ENCODE data around the gene OR14A2. TPM values are rescaled to one million over a fixed set of nuclear protein-coding genes. Genes with fewer than 3 reads are reported as not detected.

The OR14A2 gene
- total and polyA plus RNA-seq, 8 donors: not detected

DNA sequence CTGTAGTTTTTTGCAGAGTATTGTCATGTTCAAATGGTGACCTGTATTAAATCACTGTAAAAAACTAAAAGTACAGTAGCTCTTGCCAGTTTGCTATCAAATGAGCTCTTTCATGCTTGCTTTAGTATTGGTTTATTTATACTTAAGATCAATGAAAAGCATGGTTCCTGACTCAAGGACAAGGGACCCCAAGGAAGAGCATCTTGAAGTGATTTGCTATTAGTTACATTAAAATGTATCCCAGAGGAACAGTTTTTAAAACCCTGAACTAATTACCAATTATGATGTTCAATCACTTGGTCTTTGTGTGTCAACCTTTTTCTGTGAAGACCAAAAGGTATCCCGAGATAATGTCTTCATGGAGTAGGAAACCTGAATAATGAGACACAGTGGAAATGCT, 68.3 kb downstream of the OR14A2 start, which contains the start of gene OR13G1:
TSS of gene OR13G1 (minus strand) at position 101 of the 400 bp plus-strand sequence. CDS start 6,698 bp downstream, outside the sequence.
- no peak within 1 kb of the TSS for H3K4me3 ChIP-seq
- WGBS, 5 donors: 68 to 87% (median 79%) methylated on average over 1 of the region's 1 CpG
- H3K36me3 ChIP-seq: no peaks in the 10 kb centered on the region
- H3K27ac ChIP-seq: no peak within 1 kb of the TSS
- TF ChIP-seq EP300 (IDR thresholded peaks at IDR 0.05): no peak
- TF ChIP-seq, protein P1, sequence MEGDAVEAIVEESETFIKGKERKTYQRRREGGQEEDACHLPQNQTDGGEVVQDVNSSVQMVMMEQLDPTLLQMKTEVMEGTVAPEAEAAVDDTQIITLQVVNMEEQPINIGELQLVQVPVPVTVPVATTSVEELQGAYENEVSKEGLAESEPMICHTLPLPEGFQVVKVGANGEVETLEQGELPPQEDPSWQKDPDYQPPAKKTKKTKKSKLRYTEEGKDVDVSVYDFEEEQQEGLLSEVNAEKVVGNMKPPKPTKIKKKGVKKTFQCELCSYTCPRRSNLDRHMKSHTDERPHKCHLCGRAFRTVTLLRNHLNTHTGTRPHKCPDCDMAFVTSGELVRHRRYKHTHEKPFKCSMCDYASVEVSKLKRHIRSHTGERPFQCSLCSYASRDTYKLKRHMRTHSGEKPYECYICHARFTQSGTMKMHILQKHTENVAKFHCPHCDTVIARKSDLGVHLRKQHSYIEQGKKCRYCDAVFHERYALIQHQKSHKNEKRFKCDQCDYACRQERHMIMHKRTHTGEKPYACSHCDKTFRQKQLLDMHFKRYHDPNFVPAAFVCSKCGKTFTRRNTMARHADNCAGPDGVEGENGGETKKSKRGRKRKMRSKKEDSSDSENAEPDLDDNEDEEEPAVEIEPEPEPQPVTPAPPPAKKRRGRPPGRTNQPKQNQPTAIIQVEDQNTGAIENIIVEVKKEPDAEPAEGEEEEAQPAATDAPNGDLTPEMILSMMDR (IDR thresholded peaks at IDR 0.05): no peak
- TF ChIP-seq POLR2AphosphoS5 (IDR thresholded peaks at IDR 0.05): no peak
- TF ChIP-seq POLR2A (IDR thresholded peaks at IDR 0.05): no peak
- H3K27me3 ChIP-seq: no peaks in the 10 kb centered on the region
- no peak for DNase-seq
- intact Hi-C loops (cut with DNase I; ENCODE audit: low total_unique reads): no loop called here
- H3K9me3 ChIP-seq: peaks cover 0 to 7% (median 0%) of the 10 kb centered on the region in 4 donors
- H3K4me1 ChIP-seq: no peaks in the 10 kb centered on the region

Other genes starting within 250 kb of the OR14A2 start
- gene OR2C3, start 211.7 kb downstream of the OR14A2 start, total RNA-seq: not detected
- gene OR2C3, start 211.7 kb downstream of the OR14A2 start, polyA plus RNA-seq: not detected
- gene GCSAML, start 199.0 kb downstream of the OR14A2 start, total RNA-seq: under 1 TPM in 2 of 5 donors, not detected in 3; 0.14 to 0.18 TPM
- 1 to 10 TPM in 1 of 3 donors, under 1 TPM in 2; 0.08 to 2.1 (median 0.68) TPM for gene GCSAML, start 199.0 kb downstream of the OR14A2 start, polyA plus RNA-seq
- not detected for gene OR2G2, start 159.8 kb downstream of the OR14A2 start, total RNA-seq
- not detected for gene OR2G2, start 159.8 kb downstream of the OR14A2 start, polyA plus RNA-seq
- not detected for gene OR2G3, start 142.6 kb downstream of the OR14A2 start, total RNA-seq
- gene OR2G3, start 142.6 kb downstream of the OR14A2 start, polyA plus RNA-seq: not detected
- gene OR13G1, start 68.4 kb downstream of the OR14A2 start, total RNA-seq: not detected
- not detected for gene OR13G1, start 68.4 kb downstream of the OR14A2 start, polyA plus RNA-seq
- not detected for gene OR6F1, start 31.5 kb downstream of the OR14A2 start, total RNA-seq
- gene OR6F1, start 31.5 kb downstream of the OR14A2 start, polyA plus RNA-seq: not detected
- not detected for gene OR14K1, start 9.5 kb downstream of the OR14A2 start, total RNA-seq
- not detected for gene OR14K1, start 9.5 kb downstream of the OR14A2 start, polyA plus RNA-seq
- not detected for gene OR1C1, start 12.4 kb upstream of the OR14A2 start, total RNA-seq
- gene OR1C1, start 12.4 kb upstream of the OR14A2 start, polyA plus RNA-seq: not detected
- gene OR14A16, start 76.0 kb upstream of the OR14A2 start, total RNA-seq: not detected
- gene OR14A16, start 76.0 kb upstream of the OR14A2 start, polyA plus RNA-seq: not detected
- gene OR11L1, start 93.8 kb upstream of the OR14A2 start, total RNA-seq: not detected
- not detected for gene OR11L1, start 93.8 kb upstream of the OR14A2 start, polyA plus RNA-seq
- gene TRIM58, start 109.0 kb upstream of the OR14A2 start, total RNA-seq: 1 to 10 TPM in 2 of 5 donors, under 1 TPM in 1, not detected in 2; under 0.01 to 2.0 (median 1.2) TPM
- under 1 TPM in 2 of 3 donors, not detected in 1; 0.10 to 0.19 TPM for gene TRIM58, start 109.0 kb upstream of the OR14A2 start, polyA plus RNA-seq
- gene OR2W3, start 147.4 kb upstream of the OR14A2 start, total RNA-seq: under 1 TPM in 1 of 5 donors, not detected in 4; 0.92 TPM
- gene OR2W3, start 147.4 kb upstream of the OR14A2 start, polyA plus RNA-seq: under 1 TPM in 1 of 3 donors, not detected in 2; 0.13 TPM
- not detected for gene OR2T8, start 172.1 kb upstream of the OR14A2 start, total RNA-seq
- not detected for gene OR2T8, start 172.1 kb upstream of the OR14A2 start, polyA plus RNA-seq
- 10 to 100 TPM in 1 of 5 donors, not detected in 4; 10.5 TPM for gene OR2AJ1, start 176.7 kb upstream of the OR14A2 start, total RNA-seq
- not detected for gene OR2AJ1, start 176.7 kb upstream of the OR14A2 start, polyA plus RNA-seq
- gene OR2L8, start 200.7 kb upstream of the OR14A2 start, total RNA-seq: not detected
- gene OR2L8, start 200.7 kb upstream of the OR14A2 start, polyA plus RNA-seq: not detected
- not detected for gene OR2AK2, start 217.1 kb upstream of the OR14A2 start, total RNA-seq
- gene OR2AK2, start 217.1 kb upstream of the OR14A2 start, polyA plus RNA-seq: not detected